ENCODE measurements around the gene NPDC1.

GRCh38 chr9:137083394-137084004 lies 37.5 kb upstream of the NPDC1 start:
- TF ChIP-seq CTCF (IDR thresholded peaks at IDR 0.05) (no peak), EZH2 (IDR thresholded peaks at IDR 0.05; ENCODE audit: borderline replicate concordance, insufficient read depth, low read depth, low read length, poor library complexity, severe bottlenecking) (no peak)

Measured in B cell (primary cell).